ENCODE measurements around the gene TCEA2. TPM values are rescaled to one million over a fixed set of nuclear protein-coding genes. Genes with fewer than 3 reads are reported as not detected.

TCEA2 gene
- total and polyA plus RNA-seq, 7 experiments from 2014 or later, result 22.2 to 73.2 (median 36.4) TPM

- Histone ChIP-seq H3K4me3 (ENCODE audit: low read length) (no peak overlapping the region), H3K27me3 (ENCODE audit: control insufficient read depth in 2 of 2, insufficient read depth in 2 of 2, low read length in 2 of 2) (no peaks in the 10 kb centered on the region), H3K4me1 (ENCODE audit: control insufficient read depth in 2 of 2, insufficient read depth in 2 of 2, low read length in 2 of 2) (peaks cover 0 to 16% of the 10 kb centered on the region in 2 donors), H3K36me3 (ENCODE audit: control insufficient read depth in 2 of 3, insufficient read depth in 3 of 3, low read length in 3 of 3) (peaks cover 40 to 96% (median 49%) of the 10 kb centered on the region in 3 experiments), H3K27ac (ENCODE audit: low read depth, low read length) (peak overlapping the region; percentile 7), H3K9me3 (ENCODE audit: control insufficient read depth in 2 of 3, low read length in 3 of 3) (no peaks in the 10 kb centered on the region)
- CTCF ChIA-PET, result no interaction called here
- no peak for DNase-seq
- Mint-ChIP-seq H3K27me3 (no peaks in the 10 kb centered on the region), H3K4me3 (no peak overlapping the region), H3K9me3 (no peaks in the 10 kb centered on the region), H3K36me3 (peaks cover 0 to 48% (median 15%) of the 10 kb centered on the region in 5 donors), H3K4me1 (peaks cover 4 to 21% (median 6%) of the 10 kb centered on the region in 7 donors), H3K27ac (peak overlapping the region in 1 of 9 donors; percentile 23)
- no peak for ATAC-seq
- intact Hi-C loops (cut with micrococcal nuclease), result no loop called here
- POLR2A ChIA-PET, result no interaction called here
Measured at GRCh38 chr20:64030371-64031134, 32.4 kb upstream of the TCEA2 start.

GRCh38 chr20:64031822-64032314 is 31.1 kb upstream of the TCEA2 start:
- POLR2A ChIA-PET, result interaction anchor here (0.7 kb wide), 1 partner anchor 39 kb away, joined by 6 read pairs; no protein-coding TSS in a partner anchor
- no peak for DNase-seq

GRCh38 chr20:64032706-64033624 is 30.0 kb upstream of the TCEA2 start:
- DNase-seq (no peak), ATAC-seq (no peak)
- intact Hi-C loops (cut with micrococcal nuclease), result no loop called here
- Mint-ChIP-seq H3K4me3 (peak overlapping the region in 1 of 10 donors; percentile 45), H3K4me1 (peaks cover 8 to 37% (median 12%) of the 10 kb centered on the region in 7 donors), H3K9me3 (no peaks in the 10 kb centered on the region), H3K36me3 (peaks cover 0 to 30% (median 8%) of the 10 kb centered on the region in 5 donors), H3K27ac (peak overlapping the region in 2 of 9 donors; percentile 91 to 99), H3K27me3 (no peaks in the 10 kb centered on the region)
- POLR2A ChIA-PET, result no interaction called here
- Histone ChIP-seq H3K27ac (ENCODE audit: low read depth, low read length) (no peak overlapping the region), H3K9me3 (ENCODE audit: control insufficient read depth in 2 of 3, low read length in 3 of 3) (no peaks in the 10 kb centered on the region), H3K36me3 (ENCODE audit: control insufficient read depth in 2 of 3, insufficient read depth in 3 of 3, low read length in 3 of 3) (peaks cover 21 to 72% (median 29%) of the 10 kb centered on the region in 3 experiments), H3K27me3 (ENCODE audit: control insufficient read depth in 2 of 2, insufficient read depth in 2 of 2, low read length in 2 of 2) (no peaks in the 10 kb centered on the region), H3K4me3 (ENCODE audit: low read length) (no peak overlapping the region), H3K4me1 (ENCODE audit: control insufficient read depth in 2 of 2, insufficient read depth in 2 of 2, low read length in 2 of 2) (peaks cover 13 to 38% of the 10 kb centered on the region in 2 donors)
- CTCF ChIA-PET, result interaction anchor here (1.1 kb wide), 1 partner anchor 24 kb away, joined by 3 read pairs; no protein-coding TSS in a partner anchor

More at GRCh38 chr20:64031822-64032314, 31.1 kb upstream of the TCEA2 start:
- intact Hi-C loops (cut with micrococcal nuclease), result no loop called here
- Mint-ChIP-seq H3K9me3 (no peaks in the 10 kb centered on the region), H3K36me3 (peaks cover 0 to 41% (median 13%) of the 10 kb centered on the region in 5 donors), H3K27ac (no peak overlapping the region), H3K4me1 (peaks cover 4 to 30% (median 5%) of the 10 kb centered on the region in 7 donors), H3K4me3 (no peak overlapping the region), H3K27me3 (no peaks in the 10 kb centered on the region)
- Histone ChIP-seq H3K27me3 (ENCODE audit: control insufficient read depth in 2 of 2, insufficient read depth in 2 of 2, low read length in 2 of 2) (no peaks in the 10 kb centered on the region), H3K4me3 (ENCODE audit: low read length) (no peak overlapping the region), H3K9me3 (ENCODE audit: control insufficient read depth in 2 of 3, low read length in 3 of 3) (no peaks in the 10 kb centered on the region), H3K4me1 (ENCODE audit: control insufficient read depth in 2 of 2, insufficient read depth in 2 of 2, low read length in 2 of 2) (peaks cover 4 to 29% of the 10 kb centered on the region in 2 donors), H3K36me3 (ENCODE audit: control insufficient read depth in 2 of 3, insufficient read depth in 3 of 3, low read length in 3 of 3) (peaks cover 30 to 83% (median 40%) of the 10 kb centered on the region in 3 experiments), H3K27ac (ENCODE audit: low read depth, low read length) (no peak overlapping the region)
- ATAC-seq, result no peak
- CTCF ChIA-PET, result interaction anchor here (0.7 kb wide), 1 partner anchor 88 kb away, joined by 3 read pairs; no protein-coding TSS in a partner anchor

GRCh38 chr20:64033981-64034493 is 29.0 kb upstream of the TCEA2 start:
- no peaks in the 10 kb centered on the region for H3K9me3 Mint-ChIP-seq
- H3K4me3 Mint-ChIP-seq, result peak overlapping the region in 2 of 10 donors; percentile 42 to 78
- no peak overlapping the region for H3K4me3 ChIP-seq (ENCODE audit: low read length)
- no peaks in the 10 kb centered on the region for H3K9me3 ChIP-seq (ENCODE audit: control insufficient read depth in 2 of 3, low read length in 3 of 3)
- peaks cover 0 to 25% (median 4%) of the 10 kb centered on the region in 5 donors for H3K36me3 Mint-ChIP-seq
- no peak overlapping the region for H3K27ac ChIP-seq (ENCODE audit: low read depth, low read length)
- intact Hi-C loops (cut with micrococcal nuclease), result loop anchor here (2.0 kb wide), 2 partner anchors 15 to 19 kb away; no protein-coding TSS in a partner anchor
- no peaks in the 10 kb centered on the region for H3K27me3 ChIP-seq (ENCODE audit: control insufficient read depth in 2 of 2, insufficient read depth in 2 of 2, low read length in 2 of 2)
- DNase-seq (no peak), ATAC-seq (no peak)
- peaks cover 8 to 37% (median 12%) of the 10 kb centered on the region in 7 donors for H3K4me1 Mint-ChIP-seq
- ChIA-PET POLR2A (no interaction called here), CTCF (interaction anchor here (1.1 kb wide), 1 partner anchor 23 kb away, joined by 3 read pairs; no protein-coding TSS in a partner anchor)
- H3K4me1 ChIP-seq (ENCODE audit: control insufficient read depth in 2 of 2, insufficient read depth in 2 of 2, low read length in 2 of 2), result peaks cover 13 to 38% of the 10 kb centered on the region in 2 donors
- no peaks in the 10 kb centered on the region for H3K27me3 Mint-ChIP-seq
- H3K36me3 ChIP-seq (ENCODE audit: control insufficient read depth in 2 of 3, insufficient read depth in 3 of 3, low read length in 3 of 3), result peaks cover 15 to 61% (median 18%) of the 10 kb centered on the region in 3 experiments
- peak overlapping the region in 2 of 9 donors; percentile 91 to 99 for H3K27ac Mint-ChIP-seq

DNA sequence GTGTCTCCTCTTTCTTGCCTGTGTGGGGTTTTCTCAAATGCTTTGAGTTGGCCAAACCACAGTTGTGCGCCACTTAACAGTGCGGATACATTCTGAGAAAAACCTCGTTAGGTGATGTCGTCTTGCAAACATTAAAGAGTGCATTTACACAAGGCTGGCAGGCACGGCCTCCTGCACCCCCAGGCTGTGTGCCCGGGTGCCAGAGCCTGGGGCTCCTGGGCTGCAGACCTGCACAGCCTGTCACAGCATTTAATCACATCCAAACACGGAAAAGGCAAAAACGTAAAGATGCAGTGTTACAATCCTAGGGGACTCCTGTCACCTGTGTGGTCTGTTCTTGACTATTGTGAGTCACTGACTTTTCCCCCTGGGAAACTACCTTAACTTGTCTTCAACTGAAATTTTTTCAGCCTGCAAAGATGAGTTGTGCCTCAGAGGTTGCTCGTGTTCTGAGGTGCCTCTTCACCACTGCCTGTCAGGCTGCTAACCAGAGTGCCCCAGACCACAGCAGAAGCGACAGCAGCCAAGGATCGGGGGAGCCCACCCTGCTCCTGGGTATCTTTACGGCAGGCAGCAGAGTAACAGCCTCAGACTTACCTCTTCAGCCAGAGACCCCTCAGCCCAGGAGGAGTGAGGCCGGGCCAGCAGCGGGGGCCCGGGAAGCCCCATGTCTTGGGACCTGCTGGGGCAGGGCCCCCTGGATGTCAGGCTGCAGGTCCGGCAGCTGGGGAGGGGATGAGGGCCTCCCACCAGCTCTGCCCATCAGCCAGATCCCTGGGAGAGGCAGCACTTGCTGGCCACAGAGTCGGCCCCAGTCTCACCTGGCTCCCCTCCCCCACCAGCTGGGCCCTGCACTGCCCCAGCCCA is 27.7 kb upstream of the TCEA2 start:
- H3K9me3 Mint-ChIP-seq, result no peaks in the 10 kb centered on the region
- H3K27ac Mint-ChIP-seq, result peak overlapping the region in 3 of 9 donors; percentile 28 to 99 (median 91)
- H3K27me3 ChIP-seq (ENCODE audit: control insufficient read depth in 2 of 2, insufficient read depth in 2 of 2, low read length in 2 of 2), result no peaks in the 10 kb centered on the region
- ATAC-seq, result peak; percentile 40
- no peaks in the 10 kb centered on the region for H3K27me3 Mint-ChIP-seq
- H3K4me1 ChIP-seq (ENCODE audit: control insufficient read depth in 2 of 2, insufficient read depth in 2 of 2, low read length in 2 of 2), result peaks cover 25 to 40% of the 10 kb centered on the region in 2 donors
- DNase-seq, result peak in 1 of 9 donors; percentile 51
- peak overlapping the region; percentile 20 for H3K27ac ChIP-seq (ENCODE audit: low read depth, low read length)
- intact Hi-C loops (cut with micrococcal nuclease), result loop anchor here (1.0 to 5.0 kb wide), 6 partner anchors 16 to 498 kb away; partner anchors contain the start of genes PTK6 (in 1 of the 2) and UCKL1 (in 1 of the 2)
- peak overlapping the region in 3 of 10 donors; percentile 17 to 89 (median 88) for H3K4me3 Mint-ChIP-seq
- no peaks in the 10 kb centered on the region for H3K9me3 ChIP-seq (ENCODE audit: control insufficient read depth in 2 of 3, low read length in 3 of 3)
- H3K4me1 Mint-ChIP-seq, result peaks cover 19 to 46% (median 21%) of the 10 kb centered on the region in 7 donors
- no peak overlapping the region for H3K4me3 ChIP-seq (ENCODE audit: low read length)
- ChIA-PET POLR2A (no interaction called here), CTCF (interaction anchor here (0.5 kb wide), 1 partner anchor 61 kb away, joined by 3 read pairs; no protein-coding TSS in a partner anchor)
- peaks cover 0 to 12% (median 4%) of the 10 kb centered on the region in 5 donors for H3K36me3 Mint-ChIP-seq
- peaks cover 5 to 48% (median 7%) of the 10 kb centered on the region in 3 experiments for H3K36me3 ChIP-seq (ENCODE audit: control insufficient read depth in 2 of 3, insufficient read depth in 3 of 3, low read length in 3 of 3)
